Measurements from ENCODE around the gene MACROD2.

MACROD2 gene

DNA sequence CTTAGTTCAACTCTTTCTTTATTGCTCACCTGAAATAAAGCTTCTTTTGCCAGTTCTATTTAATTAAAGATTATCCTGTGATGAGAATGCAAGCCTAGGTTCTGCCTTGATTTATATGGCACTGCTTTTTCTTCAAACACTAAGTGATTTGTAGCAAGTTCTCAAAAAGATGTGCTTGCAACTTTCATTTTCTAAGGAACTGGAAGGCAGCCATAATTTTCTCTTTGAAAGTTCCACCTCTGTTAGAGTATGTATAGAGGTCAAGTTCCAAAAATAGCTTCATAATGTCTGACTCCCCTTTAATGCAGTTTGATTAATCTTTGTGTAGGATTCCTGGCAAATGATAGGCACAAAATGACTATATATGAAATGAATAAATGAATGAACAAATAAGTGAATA is 870.4 kb downstream of the MACROD2 start:
- DNase-seq (ENCODE audit: extremely low spot score): no peak
- TF ChIP-seq, protein P1, sequence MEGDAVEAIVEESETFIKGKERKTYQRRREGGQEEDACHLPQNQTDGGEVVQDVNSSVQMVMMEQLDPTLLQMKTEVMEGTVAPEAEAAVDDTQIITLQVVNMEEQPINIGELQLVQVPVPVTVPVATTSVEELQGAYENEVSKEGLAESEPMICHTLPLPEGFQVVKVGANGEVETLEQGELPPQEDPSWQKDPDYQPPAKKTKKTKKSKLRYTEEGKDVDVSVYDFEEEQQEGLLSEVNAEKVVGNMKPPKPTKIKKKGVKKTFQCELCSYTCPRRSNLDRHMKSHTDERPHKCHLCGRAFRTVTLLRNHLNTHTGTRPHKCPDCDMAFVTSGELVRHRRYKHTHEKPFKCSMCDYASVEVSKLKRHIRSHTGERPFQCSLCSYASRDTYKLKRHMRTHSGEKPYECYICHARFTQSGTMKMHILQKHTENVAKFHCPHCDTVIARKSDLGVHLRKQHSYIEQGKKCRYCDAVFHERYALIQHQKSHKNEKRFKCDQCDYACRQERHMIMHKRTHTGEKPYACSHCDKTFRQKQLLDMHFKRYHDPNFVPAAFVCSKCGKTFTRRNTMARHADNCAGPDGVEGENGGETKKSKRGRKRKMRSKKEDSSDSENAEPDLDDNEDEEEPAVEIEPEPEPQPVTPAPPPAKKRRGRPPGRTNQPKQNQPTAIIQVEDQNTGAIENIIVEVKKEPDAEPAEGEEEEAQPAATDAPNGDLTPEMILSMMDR (IDR thresholded peaks at IDR 0.05; ENCODE audit: control extremely low read depth, extremely low read depth, low read depth, missing control alignments): no peak
- ChIA-PET POLR2A (no interaction called here), CTCF (no interaction called here)

DNA sequence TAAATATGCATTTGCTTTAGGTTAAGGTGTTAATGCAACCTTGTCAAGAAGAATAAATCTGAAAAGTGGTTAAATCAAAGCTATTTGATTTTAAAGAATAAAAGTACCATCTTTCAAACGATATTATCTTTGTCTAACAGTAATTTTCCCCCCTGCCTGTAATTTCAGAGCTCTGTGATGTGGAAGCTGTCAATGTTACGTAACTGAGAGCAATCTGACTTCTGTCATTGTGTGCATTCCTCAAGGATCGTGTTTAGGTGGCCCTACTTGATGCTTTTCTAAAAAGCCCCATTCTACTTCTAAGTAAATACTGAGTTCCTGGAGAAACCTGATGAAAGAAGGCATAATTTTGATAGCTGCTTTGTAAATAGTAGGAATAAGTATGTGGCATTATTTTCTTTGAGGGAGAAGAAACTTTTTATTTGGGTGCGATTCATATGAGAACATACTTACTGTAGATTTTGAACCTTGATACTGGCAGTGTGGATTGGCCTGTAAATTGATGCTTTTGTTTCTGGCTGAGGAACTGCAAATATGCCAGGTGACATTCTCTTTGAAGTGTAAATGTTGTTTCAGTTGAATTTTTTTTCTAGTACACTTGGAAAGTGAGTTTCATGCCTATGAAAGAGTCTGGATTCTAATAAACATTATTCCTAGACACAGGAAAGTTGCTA is 871.7 kb downstream of the MACROD2 start:
- no peak for DNase-seq (ENCODE audit: extremely low spot score)
- CTCF ChIA-PET: no interaction called here
- TF ChIP-seq, protein P1 (IDR thresholded peaks at IDR 0.05; ENCODE audit: control extremely low read depth, extremely low read depth, low read depth, missing control alignments): no peak
- POLR2A ChIA-PET: no interaction called here

DNA sequence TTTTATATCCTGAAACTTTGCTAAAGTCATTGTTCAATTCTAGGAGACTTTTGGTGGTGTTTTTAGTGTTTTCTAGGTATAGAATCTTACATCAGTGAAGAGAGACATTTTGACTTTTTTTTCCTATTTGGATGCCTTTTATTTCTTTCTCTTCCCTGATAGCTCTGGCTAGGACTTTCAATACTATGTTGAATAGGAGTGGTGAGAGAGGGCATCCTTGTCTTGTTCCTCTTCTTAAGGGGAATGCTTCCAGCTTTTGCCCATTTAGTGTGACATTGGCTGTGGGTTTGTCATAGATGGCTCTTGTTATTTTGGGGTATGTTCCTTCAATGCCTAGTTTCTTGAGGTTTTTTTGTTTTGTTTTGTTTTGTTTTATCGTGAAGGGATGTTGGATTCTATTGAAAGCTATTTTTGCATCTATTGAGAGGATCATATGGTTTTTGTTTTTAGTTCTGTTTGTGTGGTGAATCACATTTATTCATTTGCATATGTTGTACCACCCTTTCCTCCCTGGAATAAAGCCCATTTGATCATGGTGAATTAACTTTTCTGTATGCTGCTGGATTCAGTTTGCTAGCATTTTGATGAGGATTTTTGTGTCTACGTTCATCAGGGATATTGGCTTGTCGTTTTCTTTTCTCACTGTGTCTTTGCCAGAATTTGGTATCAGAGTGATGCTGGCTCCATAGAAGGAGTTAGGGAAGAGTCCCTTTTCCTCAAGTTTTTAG is 882.1 kb downstream of the MACROD2 start:
- no peak for DNase-seq (ENCODE audit: extremely low spot score)
- TF ChIP-seq, protein P1 (IDR thresholded peaks at IDR 0.05; ENCODE audit: control extremely low read depth, extremely low read depth, low read depth, missing control alignments): no peak
- ChIA-PET CTCF (no interaction called here), POLR2A (no interaction called here)

DNA sequence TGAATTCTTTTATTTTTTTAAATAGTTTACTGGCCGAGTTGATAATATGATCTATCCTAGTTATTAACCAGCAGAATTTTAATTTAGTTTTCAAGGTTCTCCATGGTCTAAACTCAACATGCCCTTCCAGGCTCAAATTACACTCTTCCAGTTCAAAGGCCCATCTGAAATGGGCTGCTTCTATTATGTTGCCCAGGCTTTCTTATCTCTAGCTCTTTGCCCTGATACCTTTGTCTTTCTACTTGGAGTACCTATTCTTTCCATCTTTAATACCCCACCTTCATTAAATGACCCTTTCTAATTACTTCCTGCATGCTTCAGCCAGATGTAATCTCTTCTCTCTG is 883.3 kb downstream of the MACROD2 start:
- ChIA-PET POLR2A (no interaction called here), CTCF (no interaction called here)
- TF ChIP-seq, protein P1 (IDR thresholded peaks at IDR 0.05; ENCODE audit: control extremely low read depth, extremely low read depth, low read depth, missing control alignments): no peak
- DNase-seq (ENCODE audit: extremely low spot score): no peak

DNA sequence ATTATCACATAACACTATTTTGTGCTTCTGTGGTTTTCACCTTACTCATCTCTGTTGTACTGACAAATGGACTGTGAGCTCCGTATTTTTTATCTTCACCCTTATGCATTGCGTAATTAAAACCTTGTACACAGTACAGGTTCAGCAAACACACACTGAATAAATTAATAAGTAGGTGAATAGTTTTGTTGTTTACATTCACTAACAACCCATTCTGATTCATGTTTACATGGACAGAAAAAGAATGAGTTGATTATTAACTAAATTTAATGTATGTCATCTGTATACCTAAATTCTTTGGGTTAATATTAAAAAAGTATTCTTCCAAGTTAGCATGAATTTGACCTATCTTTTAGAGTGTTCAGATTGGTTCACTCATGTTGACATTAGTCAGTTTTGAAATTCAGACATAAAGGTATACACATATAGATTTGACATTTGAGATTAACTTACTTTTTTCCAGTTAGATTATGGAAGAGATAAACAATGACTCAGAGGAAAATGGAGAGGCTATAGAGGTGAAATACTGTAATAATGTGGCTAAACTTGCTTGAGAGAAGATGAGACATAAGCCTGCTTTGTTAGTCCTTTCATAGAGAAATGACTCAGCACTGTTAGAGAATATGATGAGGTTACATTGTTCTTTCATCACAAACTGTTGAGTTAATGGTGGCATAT is 883.8 kb downstream of the MACROD2 start:
- DNase-seq (ENCODE audit: extremely low spot score): no peak

DNA sequence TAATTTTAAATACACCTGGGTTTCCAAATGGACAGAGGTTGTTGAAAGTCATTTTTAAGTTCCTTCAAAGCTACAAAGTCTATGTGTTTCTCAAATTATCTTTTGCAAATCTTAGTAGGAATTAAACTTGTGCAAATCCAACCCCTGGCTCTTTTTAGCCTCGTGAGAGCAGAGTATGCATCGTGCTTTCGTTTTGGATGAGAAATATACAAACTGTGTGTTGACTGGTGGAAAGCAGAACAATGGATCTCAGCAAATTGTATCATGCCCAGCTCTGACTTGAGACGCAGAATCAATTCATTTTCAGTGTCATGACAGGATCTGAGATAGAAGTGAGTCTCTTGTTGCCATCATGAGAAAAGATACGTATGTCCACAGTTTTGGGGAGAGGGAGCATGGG is 884.5 kb downstream of the MACROD2 start:
- DNase-seq (ENCODE audit: extremely low spot score): no peak
- ChIA-PET CTCF (interaction anchor here (2.1 kb wide), 1 partner anchor 11 kb away, joined by 4 read pairs; no protein-coding TSS in a partner anchor), POLR2A (no interaction called here)
- TF ChIP-seq, protein P1 (IDR thresholded peaks at IDR 0.05; ENCODE audit: control extremely low read depth, extremely low read depth, low read depth, missing control alignments): no peak

More for the DNA sequence above, 883.8 kb downstream of the MACROD2 start:
- ChIA-PET CTCF (no interaction called here), POLR2A (no interaction called here)
- TF ChIP-seq, protein P1 (IDR thresholded peaks at IDR 0.05; ENCODE audit: control extremely low read depth, extremely low read depth, low read depth, missing control alignments): no peak
